HG03342 (cell line): ENCODE data around the gene CIB4.

Source experiments
- ATAC-seq: cut with Tn5 transposase; IDR thresholded peaks from one replicate; pipeline ENCODE4 v1.9.1; 2021; ENCODE audit warnings: mild to moderate bottlenecking, moderate library complexity; ENCODE audit not compliant: unreplicated experiment

CIB4 gene

DNA sequence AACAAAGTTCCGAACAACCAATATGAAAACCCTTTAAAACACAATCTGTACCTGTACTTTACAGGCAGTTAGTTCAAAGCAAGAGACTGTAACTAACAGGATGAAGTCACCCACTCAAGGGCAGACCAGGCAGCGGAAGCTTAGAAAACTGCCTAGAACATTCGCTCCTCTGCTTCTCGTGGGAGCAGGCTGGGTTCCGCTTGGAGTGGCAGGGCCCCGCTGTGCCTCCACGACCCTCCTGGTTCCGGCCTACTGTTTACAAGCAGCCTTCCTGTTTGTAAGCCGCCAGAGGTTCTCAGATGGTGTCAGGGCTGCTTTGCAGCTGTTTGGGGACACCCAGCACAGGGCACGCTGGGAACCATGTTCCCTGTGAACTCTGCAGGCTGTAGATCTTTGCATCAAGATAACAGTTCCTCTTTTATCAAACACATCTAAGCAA, 31.3 kb downstream of the CIB4 start:
- ATAC-seq, result no peak

DNA sequence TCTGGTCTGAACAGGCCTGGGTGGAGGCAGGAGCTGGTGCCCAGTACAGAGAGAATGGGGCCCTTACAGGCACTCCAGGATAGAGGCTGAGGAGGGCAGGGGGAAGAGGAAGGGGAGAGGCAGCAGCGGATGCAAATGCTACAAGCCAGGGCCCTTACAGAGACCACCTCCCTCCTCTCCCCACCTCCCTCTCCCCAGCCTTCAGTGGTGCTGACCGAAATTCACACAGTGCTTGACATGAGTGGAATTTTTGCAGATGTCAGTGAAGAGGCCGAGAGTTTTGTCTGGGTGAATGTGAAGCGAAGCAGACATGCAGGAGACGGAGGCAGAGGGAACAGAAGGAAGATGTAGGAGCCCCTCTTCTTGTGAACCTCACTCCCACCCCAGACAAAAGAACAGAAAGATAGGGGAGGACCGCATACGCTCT, 31.9 kb downstream of the CIB4 start:
- ATAC-seq, result no peak

DNA sequence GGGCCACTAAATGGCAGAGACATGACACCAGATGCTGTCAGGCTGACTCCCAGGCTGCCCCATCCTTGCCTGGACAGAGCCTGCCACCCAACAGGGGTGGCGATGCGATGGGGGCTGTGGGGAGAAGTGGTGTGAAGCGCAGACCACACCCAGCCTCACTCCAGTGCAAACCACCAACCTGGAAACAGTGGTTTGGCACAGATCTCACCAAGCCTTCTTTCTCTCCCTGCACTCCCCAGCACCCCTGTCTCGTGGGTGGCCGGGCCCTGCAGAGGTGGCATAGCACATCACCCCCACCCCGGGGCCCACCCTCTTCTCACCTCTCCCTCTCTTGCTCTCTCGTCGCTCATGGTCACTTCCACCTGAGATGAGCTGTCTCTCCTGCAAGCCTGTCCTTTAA, 32.6 kb downstream of the CIB4 start:
- ATAC-seq, result no peak

DNA sequence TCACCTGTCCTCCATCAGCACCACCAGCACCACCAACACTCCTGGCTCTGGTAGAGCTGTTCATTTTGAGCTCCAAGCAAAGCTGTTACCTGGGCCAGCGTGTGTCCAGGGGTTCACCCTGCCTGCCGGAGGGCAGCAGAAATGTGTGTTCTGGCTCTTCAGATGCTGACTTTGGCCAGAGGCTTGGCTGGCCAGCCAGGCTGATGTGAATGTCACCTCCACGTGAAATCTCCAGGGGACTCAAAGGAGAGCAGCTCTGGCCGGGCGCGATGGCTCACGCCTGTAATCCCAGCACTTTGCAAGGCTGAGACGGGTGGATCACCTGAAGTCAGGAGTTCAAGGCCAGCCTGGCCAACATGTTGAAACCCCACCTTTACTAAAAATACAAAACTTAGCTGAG, 33.5 kb downstream of the CIB4 start:
- ATAC-seq, result no peak

DNA sequence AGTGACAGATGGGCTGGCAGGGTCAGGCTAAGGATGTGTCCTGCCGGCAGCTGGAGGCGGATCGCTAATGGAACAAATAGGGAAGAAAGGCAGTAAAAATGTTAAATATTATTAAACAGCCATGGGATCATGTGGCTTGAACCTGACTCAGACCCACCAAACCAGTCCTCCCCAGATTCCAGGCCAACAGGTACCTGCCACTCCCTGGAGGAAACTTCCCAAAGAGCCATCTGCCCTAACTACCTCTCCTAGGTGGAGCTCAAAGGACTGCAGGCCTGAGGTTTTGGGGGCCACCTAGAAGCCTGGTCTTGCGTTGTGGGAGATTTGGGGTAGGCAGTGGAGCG, 34.3 kb downstream of the CIB4 start:
- ATAC-seq, result no peak

DNA sequence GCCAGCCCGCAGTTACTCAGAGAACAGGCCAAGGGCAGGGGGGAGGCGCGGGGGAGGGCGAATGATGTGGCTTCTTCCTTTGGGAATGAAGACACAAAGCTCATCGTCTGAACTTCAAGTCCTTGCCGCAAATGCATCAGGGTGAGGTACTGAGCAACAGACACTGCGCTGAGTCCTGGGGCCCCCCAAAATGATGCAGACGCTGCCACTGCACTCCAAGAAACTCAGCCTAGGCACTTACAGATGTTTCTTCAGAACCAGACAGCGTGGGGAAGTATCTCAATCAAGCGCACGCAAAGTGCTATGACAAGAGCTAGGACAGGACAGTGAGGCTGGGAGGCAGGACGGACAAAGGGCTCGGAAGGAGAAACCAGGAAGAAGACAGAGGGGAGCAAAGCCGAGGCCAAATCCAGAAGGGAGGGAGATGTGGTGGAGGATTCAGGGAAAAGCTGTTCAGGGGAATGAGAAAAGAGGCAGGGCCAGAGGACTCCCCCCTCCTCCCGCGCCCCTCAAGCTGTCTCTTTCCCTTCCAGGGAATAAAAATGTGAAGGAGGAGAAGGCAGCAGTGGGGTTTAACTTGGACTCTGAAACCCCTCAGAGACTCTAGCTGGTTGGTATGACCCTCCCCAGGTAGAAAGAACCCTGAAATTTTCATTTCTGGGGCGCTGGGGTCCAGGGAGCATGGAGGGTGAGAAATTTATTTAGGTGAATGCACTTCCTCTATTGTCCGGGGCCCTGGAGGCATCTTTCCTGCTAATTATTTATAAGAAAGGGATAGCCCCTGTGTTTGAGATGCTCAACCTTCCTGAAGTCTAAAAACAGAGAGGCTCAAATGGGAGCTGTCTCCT, 34.9 kb downstream of the CIB4 start:
- ATAC-seq, result no peak

DNA sequence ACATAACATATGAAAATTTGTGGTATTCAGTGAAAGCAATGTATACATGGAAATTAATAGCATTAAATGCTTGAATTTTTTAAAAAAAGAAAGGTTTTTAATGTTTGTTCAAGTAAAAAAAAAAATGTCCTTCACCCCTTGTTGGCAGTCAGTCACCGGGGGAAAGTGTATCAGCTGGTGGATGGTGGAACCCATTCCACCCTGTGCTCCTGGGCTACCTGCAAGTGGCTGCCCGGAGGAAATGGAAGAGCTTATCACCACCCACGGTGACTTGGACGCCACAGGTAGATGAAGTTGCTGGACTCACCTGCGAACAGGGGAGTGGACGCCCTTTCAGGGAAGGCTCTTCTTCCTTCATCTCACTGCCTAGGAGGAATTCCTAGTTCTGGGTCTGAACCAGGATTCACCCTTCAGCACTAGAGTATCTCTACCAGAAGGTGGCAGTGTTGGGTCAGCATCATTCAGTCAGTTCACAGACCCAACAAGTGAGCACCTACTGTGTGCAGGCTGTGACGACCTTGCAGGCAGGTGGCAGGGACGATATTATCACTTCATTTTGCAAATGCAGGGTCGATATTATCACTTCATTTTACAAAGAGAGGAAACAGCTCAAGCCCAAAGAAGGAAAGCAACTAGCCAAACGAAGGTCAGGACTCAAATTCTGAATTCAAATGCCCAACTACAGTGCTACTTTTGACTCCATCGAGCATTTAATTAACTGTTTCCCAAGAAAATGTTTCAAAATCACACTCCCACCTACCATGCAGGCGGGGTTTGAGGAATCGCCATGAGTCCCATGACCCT, 35.8 kb downstream of the CIB4 start:
- no peak for ATAC-seq

DNA sequence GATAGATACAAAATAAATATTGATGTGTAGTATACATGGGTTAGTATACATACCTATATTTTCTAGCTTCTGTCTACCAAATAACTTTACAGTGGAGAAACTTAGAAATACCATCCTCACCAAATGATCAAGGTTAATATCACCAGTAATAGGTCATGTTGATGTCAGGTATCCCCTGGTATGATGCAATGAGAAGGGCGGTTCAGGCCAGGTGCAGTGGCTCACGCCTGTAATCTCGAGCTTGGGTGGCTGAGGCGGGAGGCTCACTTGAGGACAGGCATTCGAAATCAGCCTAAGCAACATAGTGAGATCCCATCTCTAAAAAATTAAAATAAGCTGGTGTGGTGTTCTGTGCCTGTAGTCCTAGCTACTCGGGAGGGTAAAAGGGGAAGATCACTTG, 38.6 kb downstream of the CIB4 start:
- no peak for ATAC-seq

DNA sequence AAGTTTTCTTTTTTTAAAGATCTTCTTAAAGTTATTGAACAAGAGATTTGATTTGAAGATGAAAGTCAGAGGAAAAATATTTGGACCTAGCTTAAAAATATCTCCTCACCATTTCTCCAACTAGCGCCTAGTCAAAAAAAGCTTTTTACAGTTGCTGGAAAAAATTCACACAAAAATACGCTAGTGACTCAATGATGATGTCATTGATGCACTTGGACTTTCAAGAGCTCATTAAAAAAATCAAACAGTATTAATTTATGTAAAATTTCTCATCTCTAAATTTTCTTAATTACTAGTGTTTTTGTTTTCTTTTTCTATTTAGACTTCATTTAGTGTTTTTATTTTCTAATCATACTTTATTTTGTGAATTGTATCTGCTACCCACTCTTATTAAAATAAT, 41.8 kb downstream of the CIB4 start:
- ATAC-seq, result no peak

DNA sequence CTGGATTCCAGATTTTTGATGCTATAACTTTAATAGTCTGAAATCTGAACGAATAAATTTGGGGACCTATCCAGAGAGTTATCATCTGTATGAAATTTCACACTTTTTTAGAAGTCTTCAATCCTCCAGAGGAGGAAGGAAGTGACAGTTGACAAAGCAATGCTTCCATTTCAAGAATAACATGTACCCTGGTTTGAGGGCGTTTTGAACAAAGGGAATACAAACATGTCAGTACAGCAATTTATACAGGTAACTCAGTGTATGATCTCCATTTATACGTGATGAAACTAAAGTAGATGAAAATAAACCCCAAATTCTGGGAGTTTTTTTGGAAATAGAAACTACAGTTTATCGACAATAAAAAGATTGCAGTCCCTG, 42.2 kb downstream of the CIB4 start:
- ATAC-seq, result no peak

DNA sequence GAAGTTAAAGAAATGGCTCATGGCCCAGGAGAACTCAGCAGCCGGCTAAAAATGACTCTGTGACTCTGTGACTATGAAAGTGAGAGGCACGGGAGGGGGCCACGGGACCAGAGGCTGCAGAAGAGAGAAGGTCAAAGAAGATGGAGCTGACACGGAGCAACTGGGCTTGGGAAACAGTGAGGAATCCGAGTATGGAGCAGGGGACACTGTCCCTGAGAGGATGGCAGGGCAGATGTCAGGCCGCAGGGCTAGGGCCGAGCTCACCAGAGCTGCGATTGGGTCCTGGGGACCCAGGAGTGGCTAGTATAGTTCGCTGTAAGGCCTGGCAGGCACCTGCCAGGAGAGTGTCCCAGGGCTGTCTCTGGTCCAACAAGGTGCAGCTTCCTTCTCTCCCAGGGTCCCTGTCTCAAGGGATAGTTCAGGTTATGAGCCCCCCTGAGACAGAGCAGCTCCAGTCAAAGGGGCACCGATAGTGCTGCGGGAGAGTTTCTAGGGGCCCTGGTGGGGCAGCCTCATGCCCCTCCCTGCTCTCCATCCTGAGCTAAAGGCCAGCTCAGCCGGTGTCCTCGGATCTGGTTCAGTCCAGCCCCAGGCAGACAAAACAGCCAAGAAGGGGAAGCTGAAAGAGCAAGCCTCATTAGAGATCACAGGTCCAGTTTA, 42.7 kb downstream of the CIB4 start:
- no peak for ATAC-seq

DNA sequence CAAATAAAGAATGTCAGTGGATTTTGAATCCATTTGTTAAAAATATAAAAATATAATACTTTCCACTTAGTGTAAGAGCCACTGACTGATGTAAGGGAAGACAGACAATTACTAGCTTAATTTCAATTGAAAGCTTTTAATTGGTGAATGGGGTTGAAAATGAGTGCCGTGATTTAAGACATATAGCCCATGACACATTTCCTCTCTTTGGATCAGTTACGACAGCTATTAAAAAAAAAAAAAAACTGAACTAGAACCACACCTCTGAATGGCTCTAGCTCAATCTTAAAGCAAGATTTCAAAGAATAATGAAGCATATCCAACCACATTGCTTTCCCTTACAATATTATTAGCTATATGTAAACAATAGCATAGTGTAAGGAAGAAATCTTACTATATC, 44.0 kb downstream of the CIB4 start:
- no peak for ATAC-seq

DNA sequence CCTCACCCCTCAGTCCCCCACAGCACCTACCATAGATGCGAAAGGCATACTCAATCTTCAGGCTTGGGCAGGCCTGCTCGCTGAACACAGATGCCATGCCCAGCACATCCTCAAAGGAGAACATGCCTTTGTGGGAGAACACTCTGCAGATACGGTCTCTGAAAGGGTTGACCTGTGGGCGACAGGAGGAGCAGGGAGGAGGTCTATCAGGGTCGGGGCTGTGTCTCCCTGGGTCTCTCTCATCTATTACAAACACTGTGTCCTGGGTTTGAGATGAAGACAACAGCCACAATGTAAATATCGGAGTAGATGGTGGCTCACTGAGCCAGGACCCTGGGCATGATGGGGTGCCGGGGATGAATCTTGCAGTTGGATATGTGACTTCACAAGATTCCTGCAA, 46.0 kb downstream of the CIB4 start:
- no peak for ATAC-seq

DNA sequence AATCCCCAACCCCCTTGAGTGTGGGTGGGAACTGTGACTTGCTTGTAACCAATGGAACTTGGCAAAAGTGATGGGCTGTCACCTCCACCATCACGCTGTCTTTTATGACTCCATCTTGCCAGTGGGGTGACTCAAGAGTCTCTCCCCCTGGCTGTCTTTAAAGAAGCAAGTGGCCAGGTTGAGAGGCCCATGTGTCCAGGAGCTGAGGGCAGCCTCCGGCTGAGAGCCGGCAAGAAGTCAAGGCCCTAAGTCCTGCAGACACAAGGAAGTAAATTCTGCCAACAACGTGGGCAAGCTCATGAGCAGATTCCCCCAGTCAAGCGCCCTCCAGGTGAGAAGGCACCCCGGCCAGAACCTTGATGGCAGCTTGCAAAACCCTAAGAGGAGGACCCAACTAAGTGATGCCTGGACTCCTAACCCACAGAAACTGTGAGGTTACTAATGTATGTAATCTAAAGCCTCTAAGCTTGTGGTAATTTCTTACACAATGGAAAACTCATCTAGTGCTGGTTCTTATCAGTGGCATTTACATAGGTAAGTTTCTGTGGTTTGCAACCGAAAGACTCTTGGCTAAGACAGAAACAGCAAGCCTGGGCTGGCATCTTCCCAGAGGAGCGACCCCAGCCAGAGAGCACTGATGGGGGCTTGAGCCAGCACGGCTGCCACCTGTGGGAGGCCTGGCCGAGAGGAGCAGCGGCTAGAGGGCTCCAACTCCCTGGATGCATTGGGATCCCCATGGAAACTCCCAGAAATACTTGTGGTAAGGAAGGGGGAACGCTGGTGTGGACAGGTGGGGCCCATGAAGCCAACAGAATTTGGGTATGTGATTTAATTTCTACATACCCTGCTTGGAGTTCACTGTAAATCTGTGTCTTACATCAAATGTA, 49.3 kb downstream of the CIB4 start:
- ATAC-seq, result no peak

DNA sequence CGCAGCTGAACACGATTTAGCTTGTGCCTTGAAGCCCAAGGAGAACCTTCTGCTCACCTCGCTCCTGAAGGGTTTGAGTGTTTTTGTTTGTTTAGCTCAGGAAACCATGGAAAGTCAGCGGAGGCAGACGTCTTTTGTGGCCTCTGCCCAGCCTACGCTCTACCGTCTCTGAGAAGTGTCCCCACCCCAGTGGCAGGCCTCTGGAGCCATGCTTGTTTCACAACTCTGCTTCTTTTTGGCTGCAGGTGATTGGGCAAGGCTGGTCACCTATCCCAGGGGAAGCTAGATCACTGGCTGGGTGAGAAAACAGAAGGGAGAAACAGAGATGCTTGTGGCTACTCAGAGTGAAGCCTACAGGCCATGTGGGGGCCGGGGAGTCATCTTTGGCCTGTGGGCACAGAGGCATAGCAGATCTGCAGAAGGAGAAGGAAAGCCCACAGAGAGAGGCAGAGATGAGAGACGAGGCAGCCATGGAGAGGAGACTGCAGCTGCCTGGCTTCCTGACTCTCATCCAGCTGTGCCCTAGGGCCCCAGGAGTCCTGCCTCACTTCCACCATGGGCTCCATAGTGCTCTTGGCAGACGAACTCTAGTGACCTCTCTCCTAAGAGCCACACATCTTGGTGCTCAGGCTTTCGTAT, 50.1 kb downstream of the CIB4 start:
- no peak for ATAC-seq

DNA sequence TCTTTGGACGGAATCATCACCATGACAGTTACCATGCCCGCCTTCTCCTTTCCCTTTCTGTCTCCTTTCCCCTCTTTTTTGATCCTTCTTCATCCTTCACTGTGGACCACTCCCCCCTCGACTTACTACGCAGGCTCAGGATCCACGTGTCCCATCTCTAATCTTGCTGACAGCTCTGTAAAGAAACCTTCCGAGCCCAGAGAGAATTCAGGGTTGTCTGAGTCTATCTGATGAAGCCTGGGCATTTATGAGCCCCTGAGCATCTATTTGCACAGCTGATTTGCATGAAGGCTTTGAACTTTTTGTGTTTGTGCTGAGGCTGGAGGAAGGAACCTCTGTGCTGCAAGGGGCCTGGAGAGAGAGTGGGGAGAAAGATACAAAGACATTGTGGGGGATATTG, 50.7 kb downstream of the CIB4 start:
- ATAC-seq, result no peak

DNA sequence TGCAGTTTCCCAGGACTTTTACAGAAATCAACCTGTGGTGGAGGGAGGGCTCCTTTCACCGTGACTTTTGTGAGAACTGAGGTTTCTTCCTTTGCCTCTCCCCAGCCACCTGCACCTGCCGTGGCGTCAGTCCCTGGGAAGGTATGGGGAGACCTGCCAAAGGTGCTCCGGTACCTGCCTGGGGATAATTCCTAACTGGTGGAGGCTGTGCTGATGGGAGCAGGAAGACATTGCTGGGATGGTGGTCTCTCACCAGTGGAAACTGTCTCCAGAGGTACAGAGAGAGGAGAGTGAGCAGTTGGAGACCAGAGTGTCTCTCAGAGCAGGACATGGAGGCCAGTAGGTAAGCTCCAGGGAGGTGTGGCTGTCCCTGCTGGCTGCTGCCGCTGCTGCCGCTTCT, 52.6 kb downstream of the CIB4 start:
- ATAC-seq, result no peak

DNA sequence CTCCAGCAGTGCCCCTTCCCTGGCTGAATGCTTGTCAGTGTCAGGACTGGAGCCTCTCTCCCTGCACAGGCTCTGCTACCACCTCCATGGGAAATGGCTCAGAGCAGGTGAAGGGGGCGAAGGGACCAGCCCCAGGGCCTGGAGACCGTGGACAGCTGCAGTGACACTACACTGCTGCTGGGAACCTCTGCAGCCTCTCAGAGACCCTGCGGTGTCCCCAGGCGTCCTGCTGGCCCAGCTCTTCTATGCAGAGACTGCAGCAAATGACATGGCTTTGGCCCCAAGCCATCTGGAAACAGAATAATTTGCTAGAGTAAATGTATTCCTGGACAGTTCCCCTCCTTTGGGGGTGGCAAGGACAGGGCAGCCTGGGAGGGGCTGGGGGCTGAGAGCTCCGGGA, 53.2 kb downstream of the CIB4 start:
- no peak for ATAC-seq

DNA sequence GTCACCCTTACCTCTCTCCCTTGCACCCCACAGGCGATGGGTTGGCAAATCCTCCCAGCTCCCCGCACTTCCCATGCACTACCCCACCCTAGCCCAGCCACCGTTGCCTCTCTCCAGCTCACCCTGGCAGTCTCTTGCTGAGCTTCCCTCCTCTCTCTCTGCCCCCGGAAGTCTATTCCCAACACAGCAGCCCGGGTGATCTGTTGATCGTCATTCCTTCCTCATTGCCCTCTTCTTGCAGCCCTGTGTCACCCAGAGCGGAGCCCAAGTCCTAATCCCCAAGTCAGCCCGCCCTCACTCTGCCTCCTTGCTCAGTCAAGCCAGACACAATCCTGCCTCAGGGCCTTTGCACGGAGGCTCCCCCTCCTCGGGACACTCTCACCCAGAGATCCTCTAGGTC, 55.2 kb downstream of the CIB4 start:
- no peak for ATAC-seq

DNA sequence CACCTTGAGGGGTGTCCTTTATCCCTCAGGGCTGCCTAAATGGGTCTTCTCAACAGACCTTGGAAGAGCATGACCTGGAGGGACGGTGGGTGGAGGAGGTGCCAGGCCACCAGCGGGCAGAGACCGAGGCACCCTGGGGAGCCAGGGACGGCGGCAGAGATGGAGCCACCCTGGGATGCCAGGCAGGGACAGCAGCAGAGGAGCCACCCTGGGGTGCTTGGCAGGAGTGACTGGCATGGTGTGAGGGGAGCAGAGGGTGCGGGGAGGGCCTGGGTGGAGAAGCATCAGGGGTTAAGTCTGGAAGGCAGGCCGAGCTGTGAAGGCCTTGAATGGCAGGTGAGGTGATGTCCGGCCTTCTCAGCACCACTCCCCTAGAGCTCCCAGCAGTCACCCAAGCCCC, 56.1 kb downstream of the CIB4 start:
- ATAC-seq, result no peak
